Mesodermal cell (in vitro differentiated cells): Measurements from ENCODE around the gene ZNF605.
"Not testable (repeated sequence)": the region's sequence is repeated elsewhere in the genome, so short reads cannot be mapped to it uniquely, and the experiment has no call there.

Experiments
- H3K27ac ChIP-seq: 2 replicates; pipeline ENCODE4 v1.7.0; 2013; ENCODE audit warnings: mild to moderate bottlenecking, low read depth, low read length, moderate library complexity; ENCODE audit not compliant: severe bottlenecking
- H3K36me3 ChIP-seq: 2 replicates; pipeline ENCODE4 v1.7.1; 2013; ENCODE audit warnings: mild to moderate bottlenecking, low read length, moderate library complexity; ENCODE audit not compliant: control insufficient read depth, insufficient read depth
- H3K4me1 ChIP-seq: one replicate; pipeline ENCODE4 v1.7.1; 2013; ENCODE audit warnings: mild to moderate bottlenecking, low read length; ENCODE audit not compliant: insufficient read depth, control insufficient read depth, poor library complexity, severe bottlenecking
- H3K4me3 ChIP-seq: 2 replicates; pipeline ENCODE4 v1.7.0; 2013; ENCODE audit warnings: low read length, control low read depth, mild to moderate bottlenecking; ENCODE audit not compliant: insufficient read depth, poor library complexity, severe bottlenecking; ENCODE audit errors: extremely low read depth
- H3K9me3 ChIP-seq: 2 replicates; pipeline ENCODE4 v1.7.1; 2013; ENCODE audit warnings: mild to moderate bottlenecking, low read length, moderate library complexity; ENCODE audit not compliant: control insufficient read depth
- WGBS, 2 experiments: methylation state at CpG; one replicate each; pipeline ENCODE4 v1.1.5; 2013; ENCODE audit warnings: missing lambda C conversion rate in 2 of 2; ENCODE audit not compliant: insufficient coverage in 2 of 2; 5-methylcytosine and 5-hydroxymethylcytosine counted together

Gene ZNF605

DNA sequence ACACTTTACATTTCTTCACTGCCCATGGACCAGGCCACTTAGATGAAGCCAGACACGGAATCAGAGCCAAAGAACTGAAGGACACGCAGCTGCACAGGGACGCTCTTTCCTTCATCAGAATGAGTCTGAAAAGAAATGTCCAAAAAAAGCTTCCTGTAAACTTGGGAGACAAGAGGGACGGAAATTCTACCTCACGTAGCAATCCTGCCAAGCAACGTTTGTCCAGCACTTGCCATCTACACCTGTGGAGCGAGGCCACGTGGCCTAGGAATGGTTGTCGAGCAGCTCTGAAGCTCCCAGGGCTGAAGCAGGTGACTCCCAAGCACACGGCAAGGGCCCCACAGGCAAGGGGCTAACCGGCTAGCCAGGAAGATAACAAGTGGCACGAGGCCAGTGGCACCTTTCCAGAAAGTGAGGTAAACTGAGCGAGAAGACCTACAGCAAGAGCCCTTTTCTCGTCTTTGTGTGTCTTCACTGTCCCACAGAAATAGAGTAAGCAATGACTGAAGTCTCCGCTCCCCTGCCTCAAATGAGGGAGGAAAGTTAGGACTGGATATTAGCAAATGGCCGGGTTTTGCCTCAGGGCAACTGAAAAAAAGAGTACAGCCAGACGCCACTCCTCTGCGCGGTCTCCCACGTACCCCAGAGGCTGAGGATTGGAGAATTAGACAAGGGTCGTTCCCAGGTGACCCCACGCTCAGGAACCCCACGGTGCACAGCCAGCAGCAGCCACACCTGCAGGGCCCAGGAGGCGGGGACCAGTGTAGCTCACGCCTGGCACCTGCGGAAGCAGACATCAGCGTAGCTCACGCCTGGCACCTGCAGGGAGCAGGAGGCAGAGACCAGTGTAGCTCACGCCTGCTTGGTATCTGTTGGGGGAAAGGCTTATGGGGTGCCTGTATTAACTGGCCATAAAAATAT, 7.7 kb downstream of the ZNF605 start:
- 97% methylated on average over 28 of the region's 29 CpGs for WGBS, 2 experiments
- H3K36me3 ChIP-seq: peaks cover 52% of the 10 kb centered on the region

GRCh38 chr12:132946246-132946820, 9.8 kb downstream of the ZNF605 start:
- WGBS, 2 experiments: 94 to 96% methylated on average over 5 to 6 of the region's 8 CpGs
- Histone ChIP-seq H3K4me3 (no peak overlapping the region), H3K9me3 (peaks cover 83% of the 10 kb centered on the region), H3K36me3 (peaks cover 72% of the 10 kb centered on the region), H3K4me1 (no peaks in the 10 kb centered on the region), H3K27ac (no peak overlapping the region)

More for the DNA sequence above, 7.7 kb downstream of the ZNF605 start:
- Histone ChIP-seq H3K27ac (no peak overlapping the region), H3K4me1 (no peaks in the 10 kb centered on the region), H3K4me3 (no peak overlapping the region), H3K9me3 (peaks cover 84% of the 10 kb centered on the region)

- H3K36me3 ChIP-seq: peaks cover 78% of the 10 kb centered on the region
- H3K4me3 ChIP-seq: no peak overlapping the region
- no peaks in the 10 kb centered on the region for H3K4me1 ChIP-seq
- peaks cover 82% of the 10 kb centered on the region for H3K9me3 ChIP-seq
- H3K27ac ChIP-seq: no peak overlapping the region
- WGBS, 2 experiments: 91 to 97% methylated on average over 6 to 8 of the region's 9 CpGs
Measured at GRCh38 chr12:132945806-132946205, 10.3 kb downstream of the ZNF605 start.

DNA sequence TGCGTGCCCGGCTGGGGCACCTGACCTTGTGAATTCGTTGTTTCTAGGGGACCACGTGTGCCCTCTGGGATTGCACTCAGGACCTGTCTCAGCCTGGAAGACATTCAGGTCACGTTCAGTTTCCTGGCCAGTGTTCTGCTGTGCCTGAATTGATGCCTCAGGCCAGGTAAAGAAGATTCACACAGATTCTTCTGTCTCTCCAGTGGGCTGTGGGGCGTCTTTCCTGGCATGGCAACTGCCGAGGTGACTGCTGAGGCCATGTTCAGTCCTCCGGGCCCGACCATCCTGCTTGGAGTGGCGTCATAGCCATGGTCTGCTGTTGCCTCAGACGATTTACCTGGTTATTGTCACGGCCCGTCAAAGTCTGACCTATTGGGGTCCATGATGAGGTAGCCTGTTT, 13.5 kb downstream of the ZNF605 start:
- Histone ChIP-seq H3K27ac (no peak overlapping the region), H3K4me1 (no peaks in the 10 kb centered on the region), H3K9me3 (peaks cover 58% of the 10 kb centered on the region), H3K4me3 (no peak overlapping the region), H3K36me3 (peaks cover 68% of the 10 kb centered on the region)
- WGBS, 2 experiments: 94 to 99% methylated on average over 12 to 13 of the region's 13 CpGs

DNA sequence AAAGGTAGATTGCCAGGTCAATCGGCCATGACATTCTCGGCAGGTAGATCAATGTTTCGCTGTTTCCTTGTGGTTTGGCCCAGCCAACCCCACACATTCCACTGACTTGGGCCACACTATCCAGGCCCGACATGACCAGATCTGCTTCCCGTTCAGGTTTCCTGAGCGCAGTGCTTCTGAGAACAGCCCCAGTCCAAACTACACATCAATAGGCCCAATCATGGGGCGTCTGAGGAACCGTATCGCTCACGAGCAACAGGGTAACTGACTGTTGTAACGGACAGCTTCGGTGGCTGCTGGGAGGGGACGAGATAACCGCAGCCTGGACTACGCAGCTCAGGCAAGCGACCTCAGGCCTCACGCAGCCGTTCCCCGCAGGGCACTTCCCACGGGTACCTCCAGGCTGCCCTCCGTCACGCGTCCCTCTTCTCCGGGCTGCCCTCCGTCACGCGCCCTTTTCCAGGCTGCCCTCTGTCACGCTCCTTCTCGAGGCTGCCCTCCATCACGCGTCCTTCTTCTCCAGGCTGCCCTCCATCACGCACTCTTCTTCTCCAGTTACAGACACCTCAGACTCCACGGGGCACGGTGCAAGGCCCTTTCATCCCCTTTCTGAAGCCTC, 14.7 kb downstream of the ZNF605 start:
- Histone ChIP-seq H3K9me3 (peaks cover 54% of the 10 kb centered on the region), H3K36me3 (peaks cover 66% of the 10 kb centered on the region), H3K27ac (no peak overlapping the region), H3K4me1 (no peaks in the 10 kb centered on the region), H3K4me3 (no peak overlapping the region)
- 97 to 98% methylated on average over 32 to 34 of the region's 34 CpGs for WGBS, 2 experiments

DNA sequence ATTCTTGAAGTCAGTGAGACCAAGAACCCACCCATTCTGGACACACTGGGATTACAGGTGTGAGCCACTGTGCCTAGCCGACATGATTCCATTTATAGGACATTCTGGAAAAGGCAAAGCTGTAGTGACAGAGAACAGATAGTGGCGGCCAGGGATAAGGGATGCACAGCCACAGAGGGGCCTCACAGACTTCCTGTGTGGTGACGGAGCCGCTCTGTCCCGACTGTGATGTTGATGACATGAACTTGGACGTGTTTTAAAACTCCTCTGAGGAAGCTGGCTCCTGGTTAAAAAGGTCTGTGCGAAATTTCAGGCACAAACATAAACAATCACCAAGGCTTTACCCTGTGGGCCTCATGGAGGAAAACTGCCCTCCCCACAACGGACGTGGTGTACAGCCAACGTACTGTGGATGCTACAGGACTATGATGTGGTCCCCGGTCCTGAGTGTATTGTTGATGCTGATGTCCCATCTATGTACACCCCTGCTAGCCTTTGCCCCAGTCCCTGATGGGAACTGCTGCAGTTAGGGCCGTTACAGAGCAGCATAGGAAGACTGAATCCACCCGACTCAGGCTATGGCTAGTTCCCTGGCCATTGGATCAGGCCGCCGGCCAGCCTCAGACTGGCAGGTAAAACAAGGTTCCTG, 15.9 kb downstream of the ZNF605 start:
- 94 to 100% methylated on average over 7 to 12 of the region's 15 CpGs for WGBS, 2 experiments
- Histone ChIP-seq H3K4me1 (no peaks in the 10 kb centered on the region), H3K4me3 (no peak overlapping the region), H3K9me3 (peaks cover 45% of the 10 kb centered on the region), H3K36me3 (peaks cover 53% of the 10 kb centered on the region), H3K27ac (no peak overlapping the region)

- not testable (repeated sequence) for H3K4me3 ChIP-seq, H3K27ac ChIP-seq, H3K4me1 ChIP-seq
- Histone ChIP-seq H3K9me3 (peaks cover 45% of the 10 kb centered on the region), H3K36me3 (peaks cover 39% of the 10 kb centered on the region)
- no CpG with 5 or more reads among the region's 25 CpGs for WGBS, 2 experiments
Measured at GRCh38 chr12:132938807-132939206, 17.3 kb downstream of the ZNF605 start.

GRCh38 chr12:132937476-132937875, 18.6 kb downstream of the ZNF605 start:
- peaks cover 47% of the 10 kb centered on the region for H3K9me3 ChIP-seq
- H3K4me3 ChIP-seq: no peak overlapping the region
- WGBS, 2 experiments: 100% methylated on average over 1 of the region's 2 CpGs; no CpG with 5 or more reads in 1 of the 2 experiments
- H3K27ac ChIP-seq: no peak overlapping the region
- peaks cover 29% of the 10 kb centered on the region for H3K36me3 ChIP-seq
- H3K4me1 ChIP-seq: no peaks in the 10 kb centered on the region

DNA sequence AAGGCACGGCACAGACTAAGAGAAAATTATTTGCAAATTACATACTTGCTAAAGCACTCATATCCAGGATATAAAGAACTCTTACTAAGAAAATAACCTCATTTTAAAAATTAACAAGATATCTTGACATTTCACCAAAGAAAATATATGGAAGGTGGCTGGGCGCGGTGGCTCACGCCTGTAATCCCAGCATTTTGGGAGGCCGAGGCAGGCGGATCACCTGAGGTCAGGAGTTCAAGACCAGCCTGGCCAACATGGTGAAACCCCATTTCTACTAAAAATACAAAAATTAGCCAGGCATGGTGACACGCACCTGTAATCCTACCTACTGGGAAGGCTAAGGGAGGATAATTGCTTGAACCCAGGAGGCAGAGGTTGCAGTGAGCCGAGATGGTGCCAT, 19.2 kb downstream of the ZNF605 start:
- Histone ChIP-seq H3K9me3 (peaks cover 46% of the 10 kb centered on the region), H3K36me3 (peaks cover 29% of the 10 kb centered on the region)
- not testable (repeated sequence) for H3K27ac ChIP-seq, H3K4me1 ChIP-seq, H3K4me3 ChIP-seq
- no CpG with 5 or more reads among the region's 8 CpGs for WGBS, 2 experiments

GRCh38 chr12:132936163-132936562, 19.9 kb downstream of the ZNF605 start:
- H3K36me3 ChIP-seq: peaks cover 26% of the 10 kb centered on the region
- H3K27ac ChIP-seq: no peak overlapping the region
- H3K4me1 ChIP-seq: no peaks in the 10 kb centered on the region
- H3K9me3 ChIP-seq: peaks cover 46% of the 10 kb centered on the region
- WGBS, 2 experiments: no CpG with 5 or more reads among the region's 2 CpGs
- no peak overlapping the region for H3K4me3 ChIP-seq
